HL-60/S4 treated with phorbol 12-myristate 13-acetate at 8.2 ng/mL for 4 days and 3 days (cell line): ENCODE data around the gene CMIP.

Experiments used
- in situ Hi-C: fragments of 300-500 bp; cut with MboI; formaldehyde crosslinking; loops from 2 replicates; pipeline ENCODE4 v1.15.0; 2022; ENCODE audit warnings: low sequenced_read_pairs

Gene CMIP

DNA sequence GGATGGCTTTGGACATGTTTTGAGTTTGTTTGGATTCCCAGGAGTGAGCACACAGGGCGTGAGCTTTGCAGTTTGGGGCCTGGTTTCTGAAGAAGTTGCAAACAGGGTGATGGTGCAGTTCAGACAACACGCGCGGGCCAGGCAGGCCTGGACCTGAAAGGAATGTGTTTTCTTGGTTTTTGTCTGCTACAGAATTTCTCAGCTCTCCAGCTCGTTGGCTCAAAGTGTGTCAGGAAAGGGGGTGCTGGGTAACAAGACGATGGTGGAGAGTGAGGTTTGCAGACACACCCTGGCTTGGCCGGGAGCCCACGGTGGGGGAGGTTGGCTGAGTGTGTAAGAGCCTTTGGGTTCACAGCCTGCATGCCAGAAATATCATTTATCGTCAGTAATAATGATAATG lies 82.3 kb downstream of the CMIP start:
- in situ Hi-C loops = no loop called here

DNA sequence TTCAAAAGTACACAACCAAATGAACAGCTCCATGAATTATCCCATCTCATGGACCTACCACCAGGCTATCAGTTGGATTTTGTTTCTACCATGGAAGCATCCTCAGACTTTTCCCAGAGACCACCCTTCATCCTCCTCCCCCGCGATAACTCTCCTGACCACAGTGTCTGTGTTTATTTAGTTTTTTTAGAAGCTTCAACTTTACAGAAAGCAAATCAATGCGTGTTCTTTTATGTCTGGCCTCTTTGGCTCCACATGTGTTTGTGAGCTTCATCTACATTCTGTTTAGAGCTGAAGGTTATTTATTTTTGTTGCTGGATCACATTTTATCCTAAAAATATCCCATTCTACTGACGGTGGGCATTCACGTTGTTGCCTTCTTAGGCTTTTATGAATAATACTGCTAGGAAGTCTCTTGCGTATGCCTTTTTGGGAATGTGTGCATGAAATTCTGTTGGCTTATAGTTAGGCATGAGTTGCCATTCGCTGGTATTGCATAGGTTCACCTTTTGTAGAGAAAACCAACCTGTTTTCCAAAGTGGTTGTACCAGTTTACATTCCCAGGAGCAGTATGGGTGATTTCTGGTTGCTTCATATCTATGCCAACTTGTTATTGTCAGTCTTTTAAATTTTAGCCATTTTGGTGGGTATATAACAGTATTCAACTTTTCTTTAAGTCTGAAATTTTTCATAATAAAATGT lies 83.0 kb downstream of the CMIP start:
- in situ Hi-C loops = no loop called here

- in situ Hi-C loops = no loop called here
Observed at GRCh38 chr16:81528256-81528655, 83.6 kb downstream of the CMIP start.

GRCh38 chr16:81530296-81530721 lies 85.7 kb downstream of the CMIP start:
- in situ Hi-C loops = no loop called here

DNA sequence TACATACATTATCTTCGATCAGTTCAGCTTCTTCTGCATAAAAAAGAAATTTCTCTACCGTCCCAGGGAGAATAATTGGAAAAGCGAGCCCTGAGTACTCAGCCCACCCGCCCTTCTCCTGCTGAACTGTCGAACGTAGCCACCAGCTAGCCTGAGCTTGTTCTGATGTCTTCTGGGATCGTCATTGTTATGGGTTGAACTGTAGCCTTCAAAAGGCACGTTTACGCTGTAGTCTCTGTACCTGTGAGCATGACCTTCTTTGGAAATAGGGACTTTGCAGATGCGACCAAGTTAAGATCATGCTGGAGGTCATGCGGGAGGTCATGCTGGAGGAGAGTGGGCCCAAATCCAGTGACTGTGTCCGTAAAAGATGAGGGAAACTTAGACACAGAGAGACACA lies 86.2 kb downstream of the CMIP start:
- in situ Hi-C loops = no loop called here

DNA sequence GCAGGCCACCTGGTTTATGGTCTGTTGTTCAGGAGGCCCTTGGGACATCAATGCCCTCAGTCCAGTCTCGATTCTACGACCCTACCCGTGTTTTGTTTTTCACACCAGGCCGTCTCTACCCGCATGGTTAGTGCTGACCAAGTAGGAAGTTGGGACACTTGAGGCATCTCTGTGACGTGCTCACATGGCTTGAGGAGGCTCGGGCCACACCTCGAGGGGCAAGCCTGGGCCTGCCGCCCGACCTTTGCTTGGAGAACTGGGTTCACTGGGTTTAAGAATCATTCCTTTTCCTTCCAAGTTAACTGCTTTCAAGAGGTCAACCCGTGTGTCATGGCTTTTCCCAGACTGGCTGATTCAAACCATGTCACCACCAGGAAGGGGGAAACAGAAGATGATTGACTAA lies 86.8 kb downstream of the CMIP start:
- in situ Hi-C loops = no loop called here

DNA sequence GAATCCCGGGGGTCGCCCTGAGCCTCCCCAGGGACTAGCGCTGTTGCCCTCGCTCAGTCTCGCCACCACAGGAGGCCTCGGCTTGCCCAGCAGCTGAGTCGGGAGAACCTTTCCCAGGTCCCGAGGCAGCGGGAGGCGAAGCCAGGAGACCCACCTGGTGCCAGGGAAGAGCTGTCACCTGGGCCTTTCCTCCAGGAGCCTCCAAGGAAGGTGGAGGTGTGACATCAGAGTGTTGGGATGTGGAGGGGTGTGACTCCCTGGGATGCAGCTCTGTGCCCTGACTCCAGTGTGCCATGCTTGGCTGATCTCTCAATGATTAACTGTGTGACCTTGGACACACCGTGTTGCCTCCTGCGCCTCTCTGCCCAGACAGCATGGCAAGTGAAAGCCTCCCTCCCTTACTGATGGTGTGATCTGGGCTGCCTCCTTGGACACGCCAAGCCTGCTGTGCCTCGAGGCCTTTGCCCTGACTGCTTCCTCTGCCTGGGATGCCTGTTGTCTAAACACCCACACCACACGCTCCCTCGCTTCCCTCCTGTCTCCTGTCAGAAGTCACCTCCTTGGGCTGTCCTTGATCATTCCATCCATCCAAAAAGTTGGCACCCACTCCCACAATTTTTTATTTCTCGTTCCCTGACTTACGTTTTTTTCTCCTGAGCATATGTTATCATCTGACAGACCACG lies 88.0 kb downstream of the CMIP start:
- in situ Hi-C loops = no loop called here

DNA sequence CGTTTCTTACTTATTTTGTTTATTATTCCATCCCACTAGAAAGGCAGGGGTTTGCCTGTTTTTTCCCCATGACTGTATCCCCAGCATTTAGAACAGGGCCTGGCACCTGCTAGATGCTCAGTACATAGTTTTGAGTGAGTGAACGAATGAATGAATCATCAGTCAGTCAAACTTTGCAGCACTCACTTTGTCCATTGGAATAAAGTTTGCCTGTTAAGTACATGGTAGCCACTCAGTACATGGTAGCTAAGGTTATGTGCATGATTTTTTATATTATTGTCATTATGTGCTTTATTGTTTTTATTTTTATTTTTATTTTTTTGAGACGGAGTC lies 88.5 kb downstream of the CMIP start:
- in situ Hi-C loops = no loop called here

GRCh38 chr16:81535679-81536360 lies 91.2 kb downstream of the CMIP start:
- in situ Hi-C loops = no loop called here

DNA sequence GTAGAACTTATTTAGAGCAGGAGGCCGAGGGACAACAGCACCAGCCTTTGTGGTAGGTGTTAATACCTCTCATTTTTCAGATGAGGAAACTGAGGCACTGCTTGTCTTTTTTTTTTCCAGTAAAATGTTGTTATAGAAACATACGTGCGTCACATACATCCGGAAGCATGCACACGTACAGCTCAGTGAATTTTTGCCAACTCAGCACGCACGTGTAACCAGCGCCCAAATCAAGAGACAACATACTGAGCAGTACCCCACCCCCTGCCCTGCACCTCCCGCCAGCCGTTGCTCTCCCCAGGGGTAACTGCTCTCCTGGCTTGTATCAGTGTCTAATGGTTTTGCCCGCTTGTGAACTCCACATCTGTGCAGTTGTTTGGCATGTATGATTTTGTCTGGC lies 92.0 kb downstream of the CMIP start:
- in situ Hi-C loops = no loop called here

GRCh38 chr16:81537721-81538561 lies 93.3 kb downstream of the CMIP start:
- in situ Hi-C loops = no loop called here

DNA sequence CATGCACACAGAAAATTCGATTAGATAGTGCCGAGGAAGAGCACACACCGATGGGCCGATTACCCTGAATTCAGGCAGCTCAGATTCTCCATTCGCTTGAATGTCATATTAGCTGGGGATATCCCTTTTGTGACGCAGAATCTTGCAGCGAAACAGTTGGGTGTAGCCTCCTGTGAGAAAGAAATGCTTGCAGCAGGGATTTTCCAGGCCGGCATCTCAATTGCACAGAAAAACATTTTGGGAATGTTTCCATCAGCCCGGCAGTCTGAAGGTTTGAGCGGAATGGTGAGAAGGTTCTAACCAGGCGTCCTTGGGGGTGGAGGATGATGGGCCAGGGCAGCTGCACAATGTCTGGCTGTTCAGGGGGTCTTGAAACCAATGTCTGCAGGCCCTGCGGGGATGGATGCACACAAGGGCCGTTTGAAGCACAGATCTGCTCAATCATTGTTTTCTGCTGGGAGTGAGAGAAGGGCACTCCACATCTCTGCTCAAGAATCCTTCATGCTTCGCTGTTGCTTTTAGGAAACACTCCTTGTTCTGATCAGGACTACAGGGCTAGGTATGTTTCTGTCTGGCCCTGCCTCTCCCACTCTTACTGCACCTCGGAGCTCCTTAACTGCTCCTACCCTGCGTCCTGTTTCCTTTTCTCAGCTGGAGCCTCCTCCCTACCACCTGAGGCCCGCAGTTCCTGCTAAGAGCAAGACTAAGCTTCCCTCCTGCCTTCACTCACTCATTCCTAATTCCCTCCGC lies 94.6 kb downstream of the CMIP start:
- in situ Hi-C loops = no loop called here

DNA sequence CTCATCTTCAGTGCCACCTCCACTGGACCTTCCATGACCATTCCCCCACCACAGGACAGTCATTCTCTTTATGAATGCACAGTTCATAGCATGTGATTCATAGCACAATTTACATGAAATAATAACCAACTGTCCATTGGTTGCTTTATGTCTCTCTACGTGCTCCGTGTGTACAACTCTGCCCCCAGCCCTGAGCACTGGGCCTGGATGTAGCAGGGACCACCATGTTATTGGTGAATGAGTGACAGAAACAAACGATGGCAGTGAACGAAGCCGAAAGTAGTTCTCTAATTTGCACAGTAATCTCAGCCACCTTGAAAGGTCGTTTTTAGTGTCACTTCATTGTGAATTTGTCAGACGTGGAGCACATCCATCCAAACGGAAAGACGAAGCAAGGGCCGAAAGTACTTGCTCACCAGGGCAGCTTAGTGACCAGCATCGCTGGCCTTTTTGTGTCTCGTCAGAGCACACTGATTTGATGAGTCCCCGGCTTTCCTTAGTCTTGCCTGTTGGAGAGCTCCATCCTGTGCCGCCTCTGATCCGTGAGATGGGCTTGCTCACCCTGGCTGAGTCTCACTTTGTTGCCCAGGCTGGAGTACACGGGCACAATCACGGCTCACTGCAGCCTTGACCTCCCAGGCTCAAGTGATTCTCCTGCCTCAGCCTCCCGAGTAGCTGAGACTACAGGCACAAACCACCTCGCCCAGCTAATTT lies 95.3 kb downstream of the CMIP start:
- in situ Hi-C loops = no loop called here

GRCh38 chr16:81541314-81541713 lies 96.7 kb downstream of the CMIP start:
- in situ Hi-C loops = no loop called here

- in situ Hi-C loops = no loop called here
Observed at GRCh38 chr16:81542609-81543570, 98.3 kb downstream of the CMIP start.

- in situ Hi-C loops = no loop called here
Observed at GRCh38 chr16:81543571-81543970, 99.0 kb downstream of the CMIP start.

GRCh38 chr16:81544261-81544660 lies 99.7 kb downstream of the CMIP start:
- in situ Hi-C loops = no loop called here

- in situ Hi-C loops = no loop called here
Observed at GRCh38 chr16:81544700-81545271, 100.2 kb downstream of the CMIP start.
